GM12878 (cell line): ENCODE measurements around the gene RHOT1. TPM values are rescaled to one million over a fixed set of nuclear protein-coding genes. Genes with fewer than 3 reads are reported as not detected.
A peak's percentile ranks its signal among the peaks of the same experiment; 100 is the strongest.

ENCODE experiments used
- ATF3 ChIP-seq: IDR thresholded peaks from 2 replicates; pipeline ENCODE4 v1.6.1; 2011; ENCODE audit warnings: low read depth, mild to moderate bottlenecking, low read length, moderate library complexity, borderline replicate concordance; ENCODE audit errors: extremely low read depth
- CEBPZ ChIP-seq: fragments of 150-350 bp; IDR thresholded peaks from 2 replicates; pipeline ENCODE4 v1.6.1; 2016; ENCODE audit warnings: low read depth, low read length
- CTCF ChIP-seq, 3 experiments: IDR thresholded peaks in 2 of 3; conservative IDR thresholded peaks in 1 of 3; 2 replicates each; pipeline ENCODE4 v1.5.1; 2011; ENCODE audit warnings: low read depth in 3 of 3, low read length in 3 of 3, mild to moderate bottlenecking in 3 of 3, control low read depth in 2 of 3, moderate library complexity in 2 of 3, inconsistent platforms in 1 of 3, mixed read lengths in 1 of 3; ENCODE audit not compliant: control insufficient read depth in 2 of 3, insufficient read depth in 1 of 3; ENCODE audit errors: extremely low read depth in 1 of 3
- E2F4 ChIP-seq: IDR thresholded peaks from 2 replicates; pipeline ENCODE4 v1.6.1; 2012; ENCODE audit warnings: low read depth, low read length, improper control_type of control experiment
- EP300 ChIP-seq, 2 experiments: fragments of 150-350 bp in 1 of 2; IDR thresholded peaks; 2 replicates each; pipeline ENCODE4 v1.6.1; 2011 to 2012; ENCODE audit warnings: low read depth in 2 of 2, low read length in 2 of 2, borderline replicate concordance in 1 of 2, improper control_type of control experiment in 1 of 2, inconsistent platforms in 1 of 2; ENCODE audit not compliant: control insufficient read depth in 1 of 2
- IKZF1 ChIP-seq: fragments of 450-650 bp; conservative IDR thresholded peaks from 2 replicates; pipeline ENCODE4 v1.6.1; 2017; ENCODE audit warnings: antibody characterized with exemption, mild to moderate bottlenecking
- NFYA ChIP-seq: IDR thresholded peaks from 2 replicates; pipeline ENCODE4 v1.6.1; 2011; ENCODE audit warnings: low read depth, mild to moderate bottlenecking, low read length, improper control_type of control experiment, borderline replicate concordance
- NR2C1 ChIP-seq: fragments of 450-650 bp; IDR thresholded peaks from 2 replicates; pipeline ENCODE4 v1.6.1; 2017; ENCODE audit warnings: antibody characterized with exemption, mild to moderate bottlenecking, moderate library complexity
- POU2F2 ChIP-seq: IDR thresholded peaks from 3 replicates; pipeline ENCODE4 v1.6.1; 2011; ENCODE audit warnings: low read depth, mild to moderate bottlenecking, low read length, borderline replicate concordance
- SIX5 ChIP-seq: IDR thresholded peaks from 2 replicates; pipeline ENCODE4 v1.6.1; 2011; ENCODE audit warnings: mild to moderate bottlenecking, low read depth, low read length, moderate library complexity; ENCODE audit not compliant: severe bottlenecking
- SMARCA5 ChIP-seq: fragments of 450-650 bp; IDR thresholded peaks from 2 replicates; pipeline ENCODE4 v1.6.1; 2017; ENCODE audit warnings: mild to moderate bottlenecking
- SREBF1 ChIP-seq: IDR thresholded peaks from 2 replicates; pipeline ENCODE4 v1.6.1; 2012; ENCODE audit warnings: mild to moderate bottlenecking, low read length
- TARDBP ChIP-seq: IDR thresholded peaks from 2 replicates; pipeline ENCODE4 v1.6.1; 2016; ENCODE audit warnings: borderline replicate concordance
- USF2 ChIP-seq: IDR thresholded peaks from 2 replicates; pipeline ENCODE4 v1.6.1; 2011; ENCODE audit warnings: low read depth, low read length, improper control_type of control experiment, borderline replicate concordance
- ZNF592 ChIP-seq: fragments of 450-650 bp; IDR thresholded peaks from 2 replicates; pipeline ENCODE4 v1.6.1; 2017; ENCODE audit warnings: mild to moderate bottlenecking, moderate library complexity
- ZSCAN29 ChIP-seq: fragments of 450-650 bp; IDR thresholded peaks from 2 replicates; pipeline ENCODE4 v1.6.1; 2017; ENCODE audit warnings: mild to moderate bottlenecking, moderate library complexity
- polyA plus RNA-seq, 11 experiments: library from polyadenylated mRNA; depleted of rRNA in 4 of 11; unstranded in 6 of 11; stranded (reverse) in 5 of 11; fragments of >200 nt; fragmentation: Nextera tagmentation in 4 of 11; fragmentation: Illumina TruSeq in 1 of 11; extraction: Ambion mirVana in 4 of 11; extraction: Trizol in 1 of 11; gene quantifications; 1 replicate in 1 of 11; 2 replicates in 10 of 11; pipeline versions ENCODE4 v1.2.1 to v1.2.3, GENCODE V29; 2011 to 2016; ENCODE audit warnings: inconsistent platforms in 2 of 11, missing spikeins in 2 of 11, low read depth in 1 of 11
- total RNA-seq, 4 experiments: library from RNA; depleted of rRNA in 3 of 4; stranded (reverse); fragments of >200 nt in 3 of 4; fragmentation: Illumina TruSeq in 1 of 4; extraction: Trizol in 1 of 4; gene quantifications; 2 replicates each; pipeline versions ENCODE4 v1.2.1 to v1.2.3, GENCODE V29; 2013 to 2021

Gene RHOT1
- total and polyA plus RNA-seq, 10 of the 15 experiments (the other 5 are each of a cell fraction or from before 2014, with no cell fraction given): 13.3 to 68.2 (median 22.8) TPM

- TF ChIP-seq ZNF592 (no peak), TARDBP (no peak), ZSCAN29 (peak; percentile 63; the same call in 1 of the 2 replicates), EP300 (IDR thresholded peaks at IDR 0.05; ENCODE audit: borderline replicate concordance in 1 of 2, control insufficient read depth in 1 of 2, low read depth in 2 of 2, low read length in 2 of 2) (no peak), SMARCA5 (peak; percentile 95), NFYA (no peak), SREBF1 (no peak), CEBPZ (no peak), SIX5 (no peak), POU2F2 (0 out of 3 replicates have a peak, but pooled peaks have one; percentile 15), CTCF (IDR thresholded peaks at IDR 0.05 in 2 of 3, conservative IDR thresholded peaks at IDR 0.05 in 1 of 3; ENCODE audit: control insufficient read depth in 2 of 3, extremely low read depth in 1 of 3, insufficient read depth in 1 of 3, low read depth in 3 of 3, low read length in 3 of 3) (peak; percentile 62 to 81 (median 70)), IKZF1 (peak; percentile 81), E2F4 (no peak), USF2 (no peak), ATF3 (no peak), NR2C1 (peak; percentile 35; the same call in 1 of the 2 replicates)
Observed at GRCh38 chr17:32142038-32142856, at the start of gene RHOT1 (continued).
